Adrenal gland (tissue), 5 donors: ENCODE data around the gene ARHGEF5.

Experiments
- POLR2A ChIP-seq, 2 donors: fragments of 450-650 bp; IDR thresholded peaks; one replicate each; pipeline ENCODE4 v1.6.1; 2017; ENCODE audit warnings: antibody characterized with exemption in 2 of 2, mild to moderate bottlenecking in 2 of 2, moderate library complexity in 1 of 2
- TF ChIP-seq, protein P1 (sequence below), 6 experiments: fragments of 450-650 bp in 4 of 6; fragments of 200-600 bp in 2 of 6; sonication (generic) in 1 of 6; IDR thresholded peaks; 1 replicate in 5 of 6; 2 replicates in 1 of 6; pipeline versions ENCODE4 v1.5.1 to v1.8.0; 2016 to 2021; ENCODE audit warnings: antibody characterized with exemption in 6 of 6, mild to moderate bottlenecking in 2 of 6, moderate library complexity in 1 of 6
- donor health status: DM: no; HTN: no; CAD: no.

DNA sequence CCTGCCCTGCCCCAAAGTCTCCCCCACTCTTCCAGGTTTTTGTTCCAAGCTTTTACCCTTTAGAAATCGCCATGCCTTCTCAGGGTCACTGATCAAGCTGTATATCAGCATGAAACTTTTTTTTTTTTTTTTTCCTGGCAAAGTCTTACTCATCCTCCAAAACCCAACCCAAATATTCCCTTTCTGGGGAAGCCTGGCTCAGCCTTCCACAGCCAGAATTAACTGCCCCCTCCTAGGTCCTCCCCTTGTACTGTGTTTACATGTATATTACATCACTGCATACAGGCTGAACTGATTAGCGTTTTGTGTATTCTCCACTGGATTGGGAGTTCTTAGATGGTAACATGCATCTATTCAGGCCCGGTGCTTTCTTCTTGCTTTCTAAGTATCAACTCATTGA lies 52.9 kb downstream of the ARHGEF5 start:
- no peak for TF ChIP-seq POLR2A (IDR thresholded peaks at IDR 0.05)
- TF ChIP-seq, protein P1, sequence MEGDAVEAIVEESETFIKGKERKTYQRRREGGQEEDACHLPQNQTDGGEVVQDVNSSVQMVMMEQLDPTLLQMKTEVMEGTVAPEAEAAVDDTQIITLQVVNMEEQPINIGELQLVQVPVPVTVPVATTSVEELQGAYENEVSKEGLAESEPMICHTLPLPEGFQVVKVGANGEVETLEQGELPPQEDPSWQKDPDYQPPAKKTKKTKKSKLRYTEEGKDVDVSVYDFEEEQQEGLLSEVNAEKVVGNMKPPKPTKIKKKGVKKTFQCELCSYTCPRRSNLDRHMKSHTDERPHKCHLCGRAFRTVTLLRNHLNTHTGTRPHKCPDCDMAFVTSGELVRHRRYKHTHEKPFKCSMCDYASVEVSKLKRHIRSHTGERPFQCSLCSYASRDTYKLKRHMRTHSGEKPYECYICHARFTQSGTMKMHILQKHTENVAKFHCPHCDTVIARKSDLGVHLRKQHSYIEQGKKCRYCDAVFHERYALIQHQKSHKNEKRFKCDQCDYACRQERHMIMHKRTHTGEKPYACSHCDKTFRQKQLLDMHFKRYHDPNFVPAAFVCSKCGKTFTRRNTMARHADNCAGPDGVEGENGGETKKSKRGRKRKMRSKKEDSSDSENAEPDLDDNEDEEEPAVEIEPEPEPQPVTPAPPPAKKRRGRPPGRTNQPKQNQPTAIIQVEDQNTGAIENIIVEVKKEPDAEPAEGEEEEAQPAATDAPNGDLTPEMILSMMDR (IDR thresholded peaks at IDR 0.05): no peak
